HG03457 (cell line): ENCODE results near the gene SPPL2B.
A peak's percentile ranks its signal among the peaks of the same experiment; 100 is the strongest.
"Not testable (repeated sequence)": the region's sequence is repeated elsewhere in the genome, so short reads cannot be mapped to it uniquely, and the experiment has no call there.

ENCODE experiments used
- ATAC-seq: cut with Tn5 transposase; IDR thresholded peaks from one replicate; pipeline ENCODE4 v1.9.1; 2021; ENCODE audit warnings: moderate number of reproducible peaks; ENCODE audit not compliant: unreplicated experiment

SPPL2B gene

GRCh38 chr19:2328401-2329148 lies at the start of gene SPPL2B, which contains the start of gene LSM7:
TSS of gene SPPL2B (plus strand) at chr19:2328684. CDS start at chr19:2328710, 26 bp downstream.
TSS of gene LSM7 (minus strand) at chr19:2328586. CDS start at chr19:2328566, 20 bp downstream.
- peak; percentile 54 for ATAC-seq

- no peak for ATAC-seq
Measured at GRCh38 chr19:2280633-2281264, 47.7 kb upstream of the SPPL2B start.

GRCh38 chr19:2281265-2282061 lies 47.0 kb upstream of the SPPL2B start:
- ATAC-seq, result not testable (repeated sequence)

- ATAC-seq, result no peak
Measured at GRCh38 chr19:2282062-2282861, 46.2 kb upstream of the SPPL2B start, which contains the start of gene PEAK3. TSS of gene PEAK3 (minus strand) at chr19:2282175. CDS start at chr19:2280931, 1,244 bp downstream.

- ATAC-seq, result no peak
Measured at GRCh38 chr19:2282862-2283237, 45.6 kb upstream of the SPPL2B start.

- no peak for ATAC-seq
Measured at GRCh38 chr19:2283835-2284507, 44.5 kb upstream of the SPPL2B start.

- no peak for ATAC-seq
Measured at GRCh38 chr19:2286402-2287140, 41.9 kb upstream of the SPPL2B start.

- ATAC-seq, result no peak
Measured at GRCh38 chr19:2287585-2288337, 40.7 kb upstream of the SPPL2B start.

GRCh38 chr19:2288338-2288817 lies 40.1 kb upstream of the SPPL2B start:
- ATAC-seq, result no peak

GRCh38 chr19:2288818-2289713 lies 39.4 kb upstream of the SPPL2B start:
- no peak for ATAC-seq

GRCh38 chr19:2289714-2290435 lies 38.6 kb upstream of the SPPL2B start:
- no peak for ATAC-seq

- ATAC-seq, result no peak
Measured at GRCh38 chr19:2290441-2291184, 37.9 kb upstream of the SPPL2B start.

GRCh38 chr19:2291185-2291751 lies 37.2 kb upstream of the SPPL2B start:
- ATAC-seq, result no peak

- ATAC-seq, result no peak
Measured at GRCh38 chr19:2294687-2295335, 33.7 kb upstream of the SPPL2B start.

GRCh38 chr19:2296141-2296540 lies 32.3 kb upstream of the SPPL2B start:
- ATAC-seq, result no peak
